Raji (cell line): ENCODE measurements around the gene TUBGCP6.

Source experiments
- POLR2A ChIP-seq: IDR thresholded peaks from 2 replicates; pipeline ENCODE4 v1.6.1; 2011; ENCODE audit warnings: low read depth, low read length, control low read depth; ENCODE audit not compliant: insufficient read depth

The TUBGCP6 gene

DNA sequence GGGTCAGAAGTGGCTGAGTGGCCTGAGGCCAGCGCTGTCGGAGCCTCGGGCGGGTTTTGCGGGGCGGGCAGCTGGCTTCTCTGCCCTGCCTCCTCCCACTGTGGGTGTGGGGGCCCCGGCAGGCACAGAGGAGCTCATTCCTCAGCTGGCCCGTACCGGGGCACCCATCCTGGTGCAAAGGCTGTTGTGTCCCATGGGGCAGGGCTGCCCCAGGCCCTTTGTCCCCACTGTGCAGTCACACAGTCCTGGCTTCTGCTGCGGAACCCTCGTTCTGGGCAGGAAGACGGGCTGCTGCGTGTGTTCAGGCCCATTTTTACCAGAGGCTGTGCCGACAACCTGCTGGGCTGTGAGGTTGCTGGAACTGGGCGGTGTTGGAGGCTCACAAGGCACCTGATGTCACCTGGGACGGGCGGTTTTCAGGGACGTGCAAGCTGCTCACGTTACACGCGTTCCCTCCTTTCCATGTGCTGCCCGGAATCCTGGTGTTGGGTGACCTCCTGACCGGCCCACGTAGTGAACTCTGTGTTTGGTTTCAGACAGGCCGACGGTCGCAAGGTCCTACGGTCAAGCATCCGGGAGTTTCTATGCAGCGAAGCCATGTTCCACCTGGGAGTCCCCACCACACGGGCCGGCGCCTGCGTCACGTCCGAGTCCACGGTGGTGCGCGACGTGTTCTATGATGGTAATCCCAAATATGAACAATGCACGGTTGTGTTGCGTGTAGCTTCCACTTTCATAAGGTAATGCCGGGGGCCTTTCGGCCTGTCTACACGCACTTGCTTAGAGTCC, 38.8 kb downstream of the TUBGCP6 start:
- TF ChIP-seq POLR2A: 0 out of 2 replicates have a peak, but pooled peaks have one; percentile 11

DNA sequence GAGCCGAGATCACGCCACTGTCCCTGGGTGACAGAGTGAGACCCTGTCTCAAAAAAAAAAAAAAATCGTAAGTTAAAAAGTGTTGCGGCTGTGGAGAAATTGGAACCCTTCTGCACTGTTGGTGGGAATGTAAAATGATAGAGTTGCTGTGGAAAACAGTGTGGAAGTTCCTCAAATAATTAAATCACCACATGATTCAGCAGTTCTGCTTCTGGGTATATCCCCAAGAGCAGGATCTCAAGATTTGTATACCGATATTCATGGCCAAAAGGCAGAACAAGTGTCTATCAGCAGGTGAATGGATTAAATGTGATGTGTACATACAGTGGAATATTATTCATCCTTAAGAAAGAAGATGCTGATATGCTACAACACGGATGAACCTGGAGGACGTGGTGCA, 40.3 kb downstream of the TUBGCP6 start:
- TF ChIP-seq POLR2A: no peak

DNA sequence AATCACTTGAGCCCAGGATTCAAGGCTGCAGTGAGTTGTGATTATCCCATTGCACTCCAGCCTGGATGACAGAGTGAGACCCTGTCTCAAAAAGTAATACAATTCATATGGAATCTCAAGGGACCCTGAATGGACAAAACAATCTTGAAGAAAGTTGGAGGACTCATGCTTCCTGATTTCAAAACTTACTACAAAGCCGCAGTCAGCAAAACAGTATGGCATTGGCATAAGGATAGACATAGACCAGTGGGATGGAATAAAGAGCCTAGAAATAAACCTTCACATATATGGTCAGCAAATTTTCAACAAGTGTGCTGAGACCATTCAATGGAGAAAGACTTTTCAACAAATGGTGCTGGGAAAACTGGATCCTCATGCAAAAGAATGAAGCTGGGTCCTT, 41.5 kb downstream of the TUBGCP6 start:
- TF ChIP-seq POLR2A: no peak

DNA sequence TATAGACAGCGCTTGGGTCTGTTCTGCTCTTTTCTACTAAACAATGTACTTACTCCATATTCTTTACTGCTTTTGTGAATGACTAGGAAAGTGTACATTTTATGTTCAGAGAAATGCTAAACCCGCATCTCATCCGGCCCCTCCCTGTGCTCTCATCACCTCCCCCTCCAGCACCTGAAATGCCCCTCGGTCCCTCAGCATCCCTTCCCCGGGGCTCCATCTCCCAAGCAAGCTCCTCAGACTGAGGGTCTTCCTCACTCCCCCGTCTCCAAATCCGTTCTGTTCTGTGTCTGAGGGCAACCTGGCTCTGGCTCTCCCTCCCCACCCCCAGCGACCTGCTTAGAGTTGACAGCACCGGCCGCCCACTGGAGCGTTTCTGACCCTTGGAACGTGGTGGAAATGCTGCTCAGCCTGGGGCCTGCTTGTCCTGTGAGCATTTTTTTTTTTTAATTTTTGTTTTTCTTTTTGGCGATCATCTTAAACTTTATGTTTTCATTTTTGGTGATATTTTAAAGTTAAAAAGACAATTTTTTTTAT, 42.6 kb downstream of the TUBGCP6 start:
- no peak for TF ChIP-seq POLR2A

- no peak for TF ChIP-seq POLR2A
Measured at GRCh38 chr22:50201191-50202129, 43.4 kb downstream of the TUBGCP6 start.

DNA sequence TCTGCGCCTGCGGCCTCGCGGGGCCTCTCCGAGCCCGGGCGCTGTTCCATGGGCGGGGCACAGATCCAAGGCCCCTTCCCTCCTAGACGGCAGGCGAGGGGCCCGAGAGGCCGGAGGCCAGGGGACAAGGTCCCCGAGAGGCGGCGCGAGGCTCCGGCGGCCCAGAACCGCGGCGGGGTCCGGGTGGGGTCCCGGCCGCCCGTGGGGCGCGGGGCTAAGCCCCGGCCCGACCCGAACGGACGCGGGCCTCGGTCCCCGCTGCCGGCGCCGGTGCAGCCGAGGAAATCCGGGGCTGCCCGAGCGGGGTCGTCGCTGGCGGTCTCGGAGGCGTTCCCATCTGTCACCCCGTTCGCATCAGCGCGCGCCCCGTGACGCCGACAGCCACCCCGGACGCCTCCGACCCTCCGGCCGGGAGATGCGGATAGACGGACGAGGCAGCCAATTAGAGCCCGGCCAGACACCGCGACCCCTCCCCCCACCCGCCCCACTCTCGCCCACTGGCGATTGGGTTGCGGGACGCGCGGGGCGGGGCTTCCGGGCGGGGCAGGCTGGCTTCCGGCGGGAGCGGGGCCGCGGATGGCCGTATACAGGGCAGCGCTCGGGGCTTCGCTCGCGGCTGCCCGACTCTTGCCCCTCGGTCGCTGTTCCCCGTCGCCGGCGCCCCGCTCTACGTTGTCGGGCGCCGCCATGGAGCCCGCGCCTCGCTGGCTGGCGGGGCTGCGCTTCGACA, 44.2 kb downstream of the TUBGCP6 start, which contains the start of gene SELENOO:
SELENOO (plus strand) TSS at position 551 of the 730 bp plus-strand sequence; CDS start at position 577, 26 bp downstream.
- peak; percentile 71 for TF ChIP-seq POLR2A

- no peak for TF ChIP-seq POLR2A
Measured at GRCh38 chr22:50199829-50200460, 44.9 kb downstream of the TUBGCP6 start.

GRCh38 chr22:50199251-50199721, 45.5 kb downstream of the TUBGCP6 start:
- TF ChIP-seq POLR2A: no peak

DNA sequence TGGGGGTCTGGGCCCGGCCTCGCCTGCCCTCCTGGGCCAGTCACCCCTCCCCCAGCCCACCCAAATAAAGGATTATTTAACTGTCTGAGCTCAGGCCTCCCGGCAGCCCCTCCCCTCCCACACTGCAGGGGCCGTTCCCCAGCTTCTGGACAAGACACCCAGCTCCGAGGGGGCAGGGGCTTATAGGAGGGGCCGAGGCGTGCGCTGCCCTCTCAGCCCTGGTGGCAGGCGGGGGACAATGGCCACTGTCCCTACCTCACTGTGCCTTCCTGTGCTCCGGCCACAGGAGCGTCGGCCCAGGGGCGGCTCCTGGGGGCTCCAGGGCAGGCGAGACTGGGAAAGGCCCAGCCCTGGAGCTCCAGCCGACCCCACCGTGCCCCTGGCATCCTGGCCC, 46.2 kb downstream of the TUBGCP6 start:
- TF ChIP-seq POLR2A: no peak

- no peak for TF ChIP-seq POLR2A
Measured at GRCh38 chr22:50197856-50198623, 46.8 kb downstream of the TUBGCP6 start.

DNA sequence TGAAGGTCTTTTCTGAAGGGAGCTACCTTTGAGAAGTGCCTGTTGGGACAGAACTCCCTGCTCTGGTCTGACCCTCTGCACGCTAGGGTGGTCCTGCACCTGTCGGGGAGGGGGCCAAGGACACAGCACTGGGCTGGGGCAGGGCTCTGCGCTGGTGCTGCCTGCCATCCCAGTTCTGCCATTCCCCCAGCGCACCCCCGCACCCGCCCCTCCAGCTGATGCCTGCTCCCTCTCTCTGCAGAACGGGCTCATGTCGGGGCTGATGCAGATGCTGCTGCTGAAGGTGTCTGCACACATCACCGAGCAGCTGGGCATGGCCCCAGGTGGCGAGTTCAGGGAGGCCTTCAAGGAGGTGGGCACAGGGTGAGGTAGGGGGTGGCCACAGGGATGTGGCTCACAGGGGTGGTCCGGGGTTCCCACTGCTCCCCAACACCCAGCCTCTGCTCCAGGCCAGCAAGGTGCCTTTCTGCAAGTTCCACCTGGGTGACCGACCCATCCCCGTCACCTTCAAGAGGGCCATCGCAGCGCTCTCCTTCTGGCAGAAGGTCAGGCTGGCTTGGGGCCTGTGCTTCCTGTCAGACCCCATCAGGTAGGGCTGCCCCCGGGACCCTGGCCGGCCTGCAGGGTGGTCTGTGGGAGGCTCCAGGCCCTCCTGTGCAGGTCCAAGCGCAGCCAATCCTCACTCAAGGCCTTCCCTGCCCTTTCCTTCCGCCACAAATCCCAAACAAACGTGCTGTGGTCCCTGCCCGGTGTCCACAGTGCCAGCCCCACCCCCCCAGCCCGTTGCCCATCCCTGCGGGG, 47.6 kb downstream of the TUBGCP6 start:
- TF ChIP-seq POLR2A: no peak

- no peak for TF ChIP-seq POLR2A
Measured at GRCh38 chr22:50196256-50196655, 48.6 kb downstream of the TUBGCP6 start.
